Cardiac fibroblast (primary cell): ENCODE measurements around the gene IFT57.

ENCODE experiments used
- DNase-seq, 2 donors: peaks; one replicate each; pipeline versions ENCODE4 v3.0.0 to v3.0.0-alpha.2; 2010; ENCODE audit warnings: low read depth in 2 of 2
- H3K4me3 ChIP-seq, 2 donors: replicated peaks in 1 of 2; 1 replicate in 1 of 2; 2 replicates in 1 of 2; pipeline ENCODE4 v1.5.1; 2011; ENCODE audit warnings: low read depth in 2 of 2, low read length in 2 of 2, mild to moderate bottlenecking in 2 of 2, moderate library complexity in 1 of 2
- CTCF ChIP-seq: IDR thresholded peaks from one replicate; pipeline ENCODE4 v1.5.1; 2011; ENCODE audit warnings: low read depth, mild to moderate bottlenecking, low read length, inconsistent platforms

IFT57 gene

GRCh38 chr3:108221393-108221792, 831 bp downstream of the IFT57 start:
- H3K4me3 ChIP-seq, result peak overlapping the region; percentile 72 to 89
- DNase-seq, result peak in 1 of 2 donors; percentile 9
- no peak for TF ChIP-seq CTCF

- no peak for TF ChIP-seq CTCF
- DNase-seq, result no peak
- no peak overlapping the region for H3K4me3 ChIP-seq
These were observed 2.9 kb downstream of the IFT57 start for GRCh38 chr3:108219336-108219735.

DNA sequence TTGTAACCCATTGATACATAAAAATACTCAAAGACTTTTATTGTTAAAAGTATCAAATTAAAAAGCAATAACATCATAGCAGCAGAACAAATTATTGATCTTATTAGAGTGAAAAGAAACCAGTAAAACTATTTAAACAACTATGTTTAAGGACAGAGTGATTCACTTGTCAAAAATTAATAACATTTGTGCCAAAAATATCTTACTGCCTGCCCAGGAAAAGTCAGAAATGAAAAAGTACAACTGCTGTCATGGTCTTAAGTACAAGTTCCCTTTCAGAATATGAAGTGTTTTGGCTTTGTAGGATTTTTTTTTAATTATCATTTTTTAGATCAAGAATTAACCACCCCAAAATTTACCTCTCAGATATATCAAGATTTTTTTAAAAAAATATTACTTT, 3.4 kb downstream of the IFT57 start:
- peak; percentile 63 to 65 for DNase-seq
- no peak overlapping the region for H3K4me3 ChIP-seq
- no peak for TF ChIP-seq CTCF

DNA sequence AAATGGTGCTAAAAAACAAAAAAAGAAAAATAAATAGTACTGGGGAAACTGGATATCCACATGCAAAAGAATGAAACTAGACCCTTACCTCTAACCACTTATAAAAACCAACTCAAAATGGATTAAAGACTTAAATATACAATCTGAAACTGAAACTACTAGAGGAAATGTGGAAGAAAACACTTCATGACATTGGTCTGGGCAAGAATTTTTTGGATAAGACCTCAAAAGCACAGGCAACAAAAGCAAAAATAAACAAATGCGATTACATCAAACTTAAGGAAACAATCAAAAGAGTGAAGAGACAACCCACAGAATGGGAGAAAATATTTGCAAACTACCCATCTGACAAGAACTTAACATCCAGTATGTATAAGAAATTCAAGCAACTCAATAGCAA, 6.4 kb downstream of the IFT57 start:
- no peak overlapping the region for H3K4me3 ChIP-seq
- DNase-seq, result no peak
- no peak for TF ChIP-seq CTCF

DNA sequence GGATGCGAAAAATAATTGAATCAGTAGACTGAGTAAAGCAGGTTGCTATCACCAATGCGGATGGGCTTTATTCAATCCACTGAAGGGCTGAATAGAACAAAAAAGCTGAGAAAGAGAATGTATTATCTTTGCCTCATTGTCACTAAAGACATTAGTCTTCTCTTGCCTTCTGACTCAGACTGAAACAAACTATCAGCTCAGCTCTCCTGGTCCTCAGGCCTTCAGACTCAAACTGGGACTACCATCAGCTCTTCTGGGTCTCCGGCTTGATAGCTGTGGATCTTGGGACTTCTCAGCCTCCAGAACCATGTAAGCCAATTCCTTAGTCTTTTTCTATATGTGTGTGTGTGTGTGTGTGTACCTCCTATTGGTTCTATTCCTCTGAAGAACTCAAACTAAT, 12.6 kb downstream of the IFT57 start:
- H3K4me3 ChIP-seq, result no peak overlapping the region
- DNase-seq, result no peak
- TF ChIP-seq CTCF, result no peak

GRCh38 chr3:108208831-108209230, 13.4 kb downstream of the IFT57 start:
- DNase-seq, result no peak
- no peak for TF ChIP-seq CTCF
- no peak overlapping the region for H3K4me3 ChIP-seq

- no peak overlapping the region for H3K4me3 ChIP-seq
- no peak for TF ChIP-seq CTCF
- DNase-seq, result peak in 1 of 2 donors; percentile 65
These were observed 19.4 kb downstream of the IFT57 start for GRCh38 chr3:108202834-108203233.
